Uterus (tissue), 4 donors: ENCODE results near the gene ERLIN1. TPM values are rescaled to one million over a fixed set of nuclear protein-coding genes. Genes with fewer than 3 reads are reported as not detected.

Experiments
- DNase-seq, 2 donors: peaks; one replicate each; pipeline ENCODE4 v3.0.0-alpha.2; 2019 to 2020
- H3K27ac ChIP-seq, 2 donors: fragments of 200-600 bp; sonication (generic); 1 replicate in 1 of 2; 2 replicates in 1 of 2; pipeline ENCODE4 v1.5.1; 2016 to 2018
- H3K27me3 ChIP-seq, 2 donors: fragments of 200-600 bp; sonication (generic); one replicate each; pipeline ENCODE4 v1.5.1; 2018 to 2019; ENCODE audit warnings: control low read depth in 1 of 2
- H3K36me3 ChIP-seq, 2 donors: fragments of 200-600 bp; sonication (generic); one replicate each; pipeline ENCODE4 v1.5.1; 2019; ENCODE audit warnings: control low read depth in 1 of 2
- H3K4me1 ChIP-seq, 2 donors: fragments of 200-600 bp; sonication (generic); one replicate each; pipeline ENCODE4 v1.5.1; 2018 to 2019; ENCODE audit warnings: control low read depth in 1 of 2
- H3K4me3 ChIP-seq, 2 donors: fragments of 200-600 bp; sonication (generic); 1 replicate in 1 of 2; 2 replicates in 1 of 2; pipeline ENCODE4 v1.5.1; 2018 to 2019; ENCODE audit warnings: mild to moderate bottlenecking in 1 of 2
- H3K9me3 ChIP-seq, 2 donors: fragments of 200-600 bp; sonication (generic); one replicate each; pipeline ENCODE4 v1.5.1; 2019; ENCODE audit warnings: control low read depth in 1 of 2
- POLR2A ChIP-seq, 2 donors: fragments of 450-650 bp; IDR thresholded peaks; one replicate each; pipeline ENCODE4 v1.6.1; 2016; ENCODE audit warnings: antibody characterized with exemption in 2 of 2, mild to moderate bottlenecking in 1 of 2, moderate library complexity in 1 of 2
- intact Hi-C: fragments of 100-400 bp; cut with DNase I; formaldehyde crosslinking; loops from one replicate; pipeline ENCODE4 v1.15.1; 2023; ENCODE audit warnings: low total_unique reads
- total RNA-seq, 4 donors: library from RNA; depleted of rRNA in 3 of 4; stranded (reverse); fragments of >200 nt in 3 of 4; gene quantifications; one replicate each; pipeline versions ENCODE4 v1.1.0 to v1.2.4, GENCODE V29; 2014 to 2023
- TF ChIP-seq, protein P1 (sequence below), 4 experiments: fragments of 200-600 bp in 2 of 4; fragments of 450-650 bp in 2 of 4; sonication (generic) in 2 of 4; IDR thresholded peaks; one replicate each; pipeline ENCODE4 v1.5.1; 2016 to 2019; ENCODE audit warnings: antibody characterized with exemption in 4 of 4, mild to moderate bottlenecking in 2 of 4, moderate library complexity in 1 of 4
- donor health status: DM: yes; HTN: yes; CAD: no.

Gene ERLIN1
- total RNA-seq, 4 donors from 2014 or later: 2.4 to 44.8 (median 16.7) TPM

- no peak overlapping the region for H3K27ac ChIP-seq
- intact Hi-C loops: no loop called here
- TF ChIP-seq POLR2A (IDR thresholded peaks at IDR 0.05): no peak
- TF ChIP-seq, protein P1, sequence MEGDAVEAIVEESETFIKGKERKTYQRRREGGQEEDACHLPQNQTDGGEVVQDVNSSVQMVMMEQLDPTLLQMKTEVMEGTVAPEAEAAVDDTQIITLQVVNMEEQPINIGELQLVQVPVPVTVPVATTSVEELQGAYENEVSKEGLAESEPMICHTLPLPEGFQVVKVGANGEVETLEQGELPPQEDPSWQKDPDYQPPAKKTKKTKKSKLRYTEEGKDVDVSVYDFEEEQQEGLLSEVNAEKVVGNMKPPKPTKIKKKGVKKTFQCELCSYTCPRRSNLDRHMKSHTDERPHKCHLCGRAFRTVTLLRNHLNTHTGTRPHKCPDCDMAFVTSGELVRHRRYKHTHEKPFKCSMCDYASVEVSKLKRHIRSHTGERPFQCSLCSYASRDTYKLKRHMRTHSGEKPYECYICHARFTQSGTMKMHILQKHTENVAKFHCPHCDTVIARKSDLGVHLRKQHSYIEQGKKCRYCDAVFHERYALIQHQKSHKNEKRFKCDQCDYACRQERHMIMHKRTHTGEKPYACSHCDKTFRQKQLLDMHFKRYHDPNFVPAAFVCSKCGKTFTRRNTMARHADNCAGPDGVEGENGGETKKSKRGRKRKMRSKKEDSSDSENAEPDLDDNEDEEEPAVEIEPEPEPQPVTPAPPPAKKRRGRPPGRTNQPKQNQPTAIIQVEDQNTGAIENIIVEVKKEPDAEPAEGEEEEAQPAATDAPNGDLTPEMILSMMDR (IDR thresholded peaks at IDR 0.05): no peak
Observed at GRCh38 chr10:100146398-100146797, 39.4 kb downstream of the ERLIN1 start.

GRCh38 chr10:100143756-100144155 lies 42.1 kb downstream of the ERLIN1 start:
- Histone ChIP-seq H3K4me1 (no peaks in the 10 kb centered on the region), H3K27me3 (no peaks in the 10 kb centered on the region), H3K9me3 (no peaks in the 10 kb centered on the region), H3K27ac (no peak overlapping the region), H3K36me3 (no peaks in the 10 kb centered on the region), H3K4me3 (no peak overlapping the region)
- no peak for DNase-seq
- no peak for TF ChIP-seq POLR2A (IDR thresholded peaks at IDR 0.05)
- TF ChIP-seq, protein P1 (IDR thresholded peaks at IDR 0.05): no peak
- intact Hi-C loops: no loop called here

More at GRCh38 chr10:100146398-100146797, 39.4 kb downstream of the ERLIN1 start:
- DNase-seq: no peak
- Histone ChIP-seq H3K4me3 (no peak overlapping the region), H3K9me3 (no peaks in the 10 kb centered on the region), H3K4me1 (no peaks in the 10 kb centered on the region), H3K36me3 (no peaks in the 10 kb centered on the region), H3K27me3 (no peaks in the 10 kb centered on the region)

DNA sequence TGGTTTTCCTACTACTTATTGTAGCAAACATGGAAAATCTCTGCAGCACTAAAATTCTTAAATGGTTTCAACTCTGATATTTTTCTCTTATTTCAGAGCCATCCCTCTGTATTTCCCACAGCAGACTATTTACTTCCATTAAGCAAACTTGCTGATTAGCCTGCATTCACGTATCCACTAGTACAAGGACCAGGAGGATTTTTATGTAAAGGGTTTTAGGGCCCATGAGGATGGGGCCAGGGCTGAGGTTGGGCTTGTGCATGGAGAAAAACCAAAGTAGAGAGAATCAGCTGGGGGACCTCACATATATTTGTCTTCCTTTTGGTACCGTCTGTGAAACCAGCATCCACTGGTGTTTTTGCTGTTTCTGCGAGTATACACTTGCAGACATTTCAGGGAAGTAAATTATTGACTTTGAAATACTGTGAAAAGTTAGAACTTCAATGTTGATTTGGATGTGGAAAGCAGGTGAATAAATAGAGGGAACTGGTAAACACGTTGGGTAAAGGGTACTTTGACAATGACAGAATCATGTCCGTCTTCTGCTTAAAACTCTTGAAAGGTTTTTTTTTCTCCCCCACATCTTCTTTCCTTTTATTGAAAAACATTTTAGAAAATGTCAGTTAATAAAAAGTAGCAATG lies 44.3 kb downstream of the ERLIN1 start:
- DNase-seq: no peak

DNA sequence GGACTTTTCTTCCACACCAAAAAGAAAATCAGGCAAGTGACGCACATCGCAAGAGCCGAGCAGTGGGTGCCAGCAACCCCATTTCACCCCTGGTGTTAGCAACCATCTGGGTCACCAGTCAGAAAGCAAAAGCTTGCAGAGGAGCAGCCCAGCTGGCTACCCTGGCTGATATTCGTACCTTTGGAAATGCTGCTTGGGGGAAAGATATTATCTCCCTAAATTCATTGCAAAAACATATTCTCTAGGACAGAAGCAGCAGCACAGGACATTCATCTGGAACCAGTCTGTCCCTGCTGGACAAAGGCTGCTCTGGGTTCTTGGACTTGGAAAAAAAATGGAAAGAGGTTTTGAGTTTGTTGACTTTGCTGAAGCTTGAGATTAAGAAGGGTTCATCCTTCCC lies 45.8 kb downstream of the ERLIN1 start:
- no peak for TF ChIP-seq POLR2A (IDR thresholded peaks at IDR 0.05)
- TF ChIP-seq, protein P1 (IDR thresholded peaks at IDR 0.05): no peak

More for the DNA sequence above, 44.3 kb downstream of the ERLIN1 start:
- Histone ChIP-seq H3K4me3 (no peak overlapping the region), H3K9me3 (no peaks in the 10 kb centered on the region), H3K4me1 (no peaks in the 10 kb centered on the region), H3K27ac (no peak overlapping the region), H3K27me3 (no peaks in the 10 kb centered on the region), H3K36me3 (no peaks in the 10 kb centered on the region)
- TF ChIP-seq, protein P1 (IDR thresholded peaks at IDR 0.05): no peak
- no peak for TF ChIP-seq POLR2A (IDR thresholded peaks at IDR 0.05)
- intact Hi-C loops: no loop called here

DNA sequence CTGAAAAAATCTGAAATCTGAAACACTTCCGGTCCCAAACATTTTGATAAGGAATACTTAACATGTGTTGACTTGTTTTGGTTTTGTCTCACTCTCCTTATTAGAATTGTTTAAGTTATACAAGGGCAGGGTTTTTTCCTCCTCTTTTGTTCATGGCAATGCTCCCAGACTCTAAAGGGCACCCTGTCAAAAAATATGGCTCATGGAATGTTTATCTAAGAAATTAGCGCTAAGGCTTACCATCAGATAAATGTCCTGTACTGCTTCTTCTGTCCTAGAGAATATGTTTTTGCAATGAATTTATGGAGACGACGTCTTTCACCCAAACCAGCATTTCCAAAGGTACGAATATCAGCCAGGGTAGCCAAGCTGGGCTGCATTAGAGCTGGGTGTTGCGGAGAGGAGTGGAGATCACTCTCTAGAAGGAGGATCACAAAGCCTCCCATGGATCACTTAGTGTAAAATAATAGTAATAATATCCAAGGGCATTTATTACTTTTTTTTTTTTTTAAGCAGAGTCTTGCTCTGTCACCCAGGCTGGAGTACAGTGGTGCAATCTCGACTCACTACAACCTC lies 46.8 kb downstream of the ERLIN1 start:
- no peak for TF ChIP-seq POLR2A (IDR thresholded peaks at IDR 0.05)
- TF ChIP-seq, protein P1 (IDR thresholded peaks at IDR 0.05): no peak

More for the DNA sequence above, 45.8 kb downstream of the ERLIN1 start:
- H3K9me3 ChIP-seq: no peaks in the 10 kb centered on the region
- DNase-seq: no peak
- no peak overlapping the region for H3K4me3 ChIP-seq
- H3K27ac ChIP-seq: no peak overlapping the region
- no peaks in the 10 kb centered on the region for H3K27me3 ChIP-seq
- intact Hi-C loops: no loop called here
- H3K4me1 ChIP-seq: no peaks in the 10 kb centered on the region
- H3K36me3 ChIP-seq: no peaks in the 10 kb centered on the region

More for the DNA sequence above, 46.8 kb downstream of the ERLIN1 start:
- no peaks in the 10 kb centered on the region for H3K9me3 ChIP-seq
- DNase-seq: no peak
- H3K27me3 ChIP-seq: no peaks in the 10 kb centered on the region
- intact Hi-C loops: no loop called here
- no peaks in the 10 kb centered on the region for H3K36me3 ChIP-seq
- H3K4me3 ChIP-seq: no peak overlapping the region
- H3K27ac ChIP-seq: no peak overlapping the region
- no peaks in the 10 kb centered on the region for H3K4me1 ChIP-seq
